Tibial nerve (tissue), 4 donors: ENCODE results near the gene UBASH3B.

Source experiments
- EP300 ChIP-seq, 2 donors: sonication (generic); formaldehyde crosslinking; IDR thresholded peaks; one replicate each; pipeline ENCODE4 v1.6.1; 2017; ENCODE audit warnings: antibody characterized with exemption in 2 of 2, mild to moderate bottlenecking in 1 of 2
- TF ChIP-seq, protein P1 (sequence below), 5 experiments: fragments of 200-600 bp in 3 of 5; fragments of 450-650 bp in 2 of 5; sonication (generic) in 3 of 5; IDR thresholded peaks; one replicate each; pipeline ENCODE4 v1.5.1; 2016 to 2019; ENCODE audit warnings: antibody characterized with exemption in 5 of 5, mild to moderate bottlenecking in 3 of 5, moderate library complexity in 2 of 5

DNA sequence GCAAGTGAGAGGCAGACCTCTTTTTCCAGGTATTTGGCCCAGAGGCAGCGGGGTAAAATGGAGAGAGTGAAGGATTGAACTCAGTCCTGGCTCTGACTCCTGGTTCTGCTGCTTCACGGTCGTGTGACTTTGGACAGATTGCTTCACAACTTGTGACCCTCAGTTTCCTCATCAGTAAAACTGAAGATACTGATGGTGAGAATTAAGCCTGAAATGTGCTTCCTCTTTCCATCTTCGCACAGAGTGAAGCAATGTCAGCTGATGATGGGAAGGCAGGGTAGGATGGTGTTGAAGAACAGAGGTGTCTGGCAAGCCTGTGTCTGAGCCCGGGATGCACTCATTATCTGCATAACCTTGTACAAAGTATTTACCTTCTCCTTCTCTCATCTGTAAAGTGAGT lies 59.0 kb downstream of the UBASH3B start:
- TF ChIP-seq, protein P1, sequence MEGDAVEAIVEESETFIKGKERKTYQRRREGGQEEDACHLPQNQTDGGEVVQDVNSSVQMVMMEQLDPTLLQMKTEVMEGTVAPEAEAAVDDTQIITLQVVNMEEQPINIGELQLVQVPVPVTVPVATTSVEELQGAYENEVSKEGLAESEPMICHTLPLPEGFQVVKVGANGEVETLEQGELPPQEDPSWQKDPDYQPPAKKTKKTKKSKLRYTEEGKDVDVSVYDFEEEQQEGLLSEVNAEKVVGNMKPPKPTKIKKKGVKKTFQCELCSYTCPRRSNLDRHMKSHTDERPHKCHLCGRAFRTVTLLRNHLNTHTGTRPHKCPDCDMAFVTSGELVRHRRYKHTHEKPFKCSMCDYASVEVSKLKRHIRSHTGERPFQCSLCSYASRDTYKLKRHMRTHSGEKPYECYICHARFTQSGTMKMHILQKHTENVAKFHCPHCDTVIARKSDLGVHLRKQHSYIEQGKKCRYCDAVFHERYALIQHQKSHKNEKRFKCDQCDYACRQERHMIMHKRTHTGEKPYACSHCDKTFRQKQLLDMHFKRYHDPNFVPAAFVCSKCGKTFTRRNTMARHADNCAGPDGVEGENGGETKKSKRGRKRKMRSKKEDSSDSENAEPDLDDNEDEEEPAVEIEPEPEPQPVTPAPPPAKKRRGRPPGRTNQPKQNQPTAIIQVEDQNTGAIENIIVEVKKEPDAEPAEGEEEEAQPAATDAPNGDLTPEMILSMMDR (IDR thresholded peaks at IDR 0.05): no peak
- TF ChIP-seq EP300 (IDR thresholded peaks at IDR 0.05): peak in 1 of 2 donors; percentile 72
